HG03066 (cell line): ENCODE data around the gene HDAC7.

Experiments used
- ATAC-seq: cut with Tn5 transposase; IDR thresholded peaks from one replicate; pipeline ENCODE4 v1.9.1; 2021; ENCODE audit warnings: low read depth; ENCODE audit not compliant: unreplicated experiment

HDAC7 gene

DNA sequence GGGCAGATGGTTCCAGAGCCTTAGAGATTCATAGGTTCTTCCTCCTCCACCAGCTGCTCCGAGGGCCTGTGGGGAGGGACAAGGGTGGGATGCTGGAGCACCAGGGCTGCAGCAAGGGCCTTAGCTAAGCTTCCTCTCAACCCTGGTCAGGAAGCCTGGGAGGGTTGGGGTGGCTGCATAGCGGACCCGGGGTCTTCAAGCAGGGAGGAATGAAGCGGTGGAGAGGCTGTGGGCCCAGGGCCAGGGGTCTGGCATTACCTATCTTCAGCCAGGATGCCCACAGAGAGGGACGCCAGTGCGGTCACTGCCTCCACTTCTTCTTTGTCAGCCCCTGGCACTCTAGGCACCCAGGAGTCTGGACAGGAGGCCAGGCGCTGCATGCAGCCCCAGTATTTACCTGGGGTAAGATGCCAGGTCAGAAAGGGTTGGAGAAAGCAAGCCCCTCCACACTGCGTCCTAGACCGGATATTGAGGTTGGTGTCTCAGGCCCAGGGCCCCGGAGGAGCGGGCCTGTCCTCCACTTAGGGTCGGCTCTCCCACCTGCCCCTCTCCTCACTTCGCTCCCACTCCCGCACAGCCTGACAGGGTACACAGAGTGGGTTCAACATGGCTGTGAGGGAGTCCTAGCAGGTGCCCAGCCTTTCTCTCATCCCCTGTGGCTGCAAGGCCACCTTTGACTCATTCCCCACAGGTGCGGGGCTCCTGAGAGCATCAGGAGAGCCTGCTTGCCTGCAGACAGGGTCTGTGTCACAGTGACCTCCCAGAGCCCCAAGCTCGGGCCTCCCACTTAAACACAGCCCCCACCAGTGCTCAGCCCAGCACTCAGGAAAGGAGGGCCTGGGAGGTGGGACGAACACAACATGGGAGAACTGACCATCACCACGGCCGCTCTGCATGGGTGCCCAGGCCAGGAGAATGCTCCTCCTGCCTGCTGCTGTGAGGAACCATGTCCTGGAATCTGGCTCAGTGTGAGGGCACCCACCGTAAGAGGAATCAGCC lies 35.6 kb downstream of the HDAC7 start:
- ATAC-seq, result no peak

DNA sequence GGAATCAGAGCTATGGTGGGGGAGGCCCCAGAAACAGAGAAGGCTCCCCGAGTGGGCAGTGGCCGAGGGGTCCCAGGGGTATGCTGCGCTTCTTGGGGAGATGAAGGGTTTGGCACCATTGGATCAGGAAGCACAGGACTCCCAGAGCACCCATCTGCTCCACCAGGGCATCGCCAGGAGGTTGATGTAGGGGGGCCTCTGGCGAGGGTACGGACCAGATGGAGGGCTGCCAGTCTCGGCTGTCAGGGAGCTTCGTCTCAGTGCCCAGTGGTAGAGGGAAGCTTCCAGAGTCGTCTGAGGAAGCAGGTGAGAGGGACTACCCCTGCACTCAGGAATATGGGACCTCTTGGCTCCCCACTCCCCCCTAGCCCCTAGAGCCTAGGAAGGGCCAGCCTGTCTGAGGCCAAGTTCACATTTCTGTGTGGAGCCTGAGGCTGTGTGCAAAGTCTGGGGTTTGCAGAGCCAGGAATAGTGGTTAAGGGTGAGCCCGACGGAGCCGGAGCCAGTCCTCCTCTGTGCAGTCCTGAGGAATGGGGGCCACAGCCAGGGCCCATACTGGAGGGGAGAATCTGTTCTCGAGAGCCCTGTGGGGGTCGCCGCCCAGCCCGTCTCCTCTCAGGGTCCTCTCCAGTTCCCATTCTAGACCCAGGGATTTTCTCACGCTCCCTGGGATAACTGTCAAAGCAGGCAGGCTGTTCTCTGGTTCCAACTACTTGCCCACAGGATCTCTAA lies 36.5 kb downstream of the HDAC7 start:
- ATAC-seq, result no peak

DNA sequence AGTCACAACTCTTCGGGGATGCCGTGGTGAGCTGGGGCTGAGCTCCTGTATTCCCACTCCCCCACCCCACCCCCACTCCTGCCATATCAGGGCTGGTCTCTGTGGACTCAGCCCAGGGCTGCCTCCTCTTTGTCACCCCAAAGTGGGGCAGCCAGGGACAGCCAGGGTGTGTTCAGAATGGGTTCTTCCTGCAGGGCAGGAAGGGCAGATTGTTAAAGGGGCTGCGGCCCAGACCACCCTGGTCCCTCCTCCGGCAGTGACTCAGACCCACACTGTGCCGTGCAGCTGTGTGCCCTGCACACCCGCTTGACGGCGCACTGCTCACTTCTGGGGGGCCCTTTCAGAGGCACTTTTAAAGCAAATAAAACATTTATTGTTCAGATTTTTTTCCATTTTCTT lies 37.3 kb downstream of the HDAC7 start:
- no peak for ATAC-seq

DNA sequence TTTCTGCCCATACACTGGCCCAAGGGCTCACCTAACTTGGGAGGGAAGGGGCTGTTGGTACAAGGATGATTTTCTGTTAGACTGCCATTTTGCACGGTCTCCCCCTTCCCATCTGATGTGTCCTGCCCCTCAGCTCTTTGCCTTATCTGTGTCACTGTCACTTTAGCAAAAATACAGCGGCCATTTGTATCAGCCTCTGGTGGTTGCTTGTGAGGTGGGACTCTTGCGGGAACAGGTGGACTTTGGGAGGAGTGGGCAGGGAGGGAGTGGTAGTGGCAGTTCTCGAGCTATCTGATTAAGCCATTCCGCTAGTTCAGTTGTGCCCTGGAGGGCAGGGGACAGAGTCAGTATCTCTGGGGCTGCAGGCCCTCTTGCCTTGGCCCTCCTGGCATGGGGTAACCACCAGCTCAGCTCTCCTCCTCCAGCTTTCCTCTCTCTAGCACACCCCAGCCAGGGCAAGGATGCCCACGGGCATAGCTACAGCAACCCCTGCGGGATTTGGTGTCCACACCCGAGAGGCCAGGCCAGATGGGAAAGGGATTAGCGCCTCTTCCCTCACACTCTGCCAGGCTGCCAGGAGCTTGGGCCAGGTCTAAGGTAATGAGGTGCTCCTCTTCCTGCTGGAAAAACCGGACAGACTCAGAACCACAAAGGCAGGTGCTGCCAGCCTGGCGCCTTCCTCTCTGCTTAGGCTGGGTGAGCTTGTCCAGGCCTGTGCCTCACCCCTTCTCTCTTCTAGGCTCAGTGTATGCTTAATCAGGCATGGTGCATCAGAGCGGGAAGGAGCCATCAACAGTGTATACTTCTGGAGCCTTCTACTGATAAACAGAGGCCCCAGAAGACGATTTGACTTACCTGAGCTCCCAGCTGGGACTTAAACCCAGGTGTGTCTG lies 38.0 kb downstream of the HDAC7 start:
- no peak for ATAC-seq

DNA sequence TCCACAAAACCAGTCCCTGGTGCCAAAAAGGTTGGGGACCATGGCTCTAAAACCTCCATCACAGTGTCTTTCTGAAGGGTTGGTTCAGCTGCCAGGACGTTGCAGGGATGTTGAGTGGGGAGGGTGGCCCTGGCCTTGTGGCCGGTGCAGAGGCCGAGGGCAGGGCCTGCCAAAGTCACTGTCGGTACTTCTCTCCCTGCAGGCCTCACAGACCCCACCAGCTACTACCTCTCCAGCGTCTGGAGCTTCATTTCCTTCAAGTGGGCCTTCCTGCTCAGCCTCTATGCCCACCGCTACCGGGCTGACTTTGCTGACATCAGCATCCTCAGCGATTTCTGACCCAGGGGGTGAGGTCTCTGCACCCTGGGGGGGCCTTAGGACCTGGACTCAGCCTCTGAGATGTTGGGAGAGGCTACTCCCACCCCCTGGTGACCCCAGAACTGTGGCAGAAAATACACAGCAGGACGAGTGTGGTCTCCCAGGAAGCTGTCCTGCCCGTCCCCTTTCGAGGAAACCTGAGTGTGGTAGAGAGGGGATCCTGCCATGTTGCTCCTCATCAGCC lies 39.7 kb downstream of the HDAC7 start:
- ATAC-seq, result no peak

DNA sequence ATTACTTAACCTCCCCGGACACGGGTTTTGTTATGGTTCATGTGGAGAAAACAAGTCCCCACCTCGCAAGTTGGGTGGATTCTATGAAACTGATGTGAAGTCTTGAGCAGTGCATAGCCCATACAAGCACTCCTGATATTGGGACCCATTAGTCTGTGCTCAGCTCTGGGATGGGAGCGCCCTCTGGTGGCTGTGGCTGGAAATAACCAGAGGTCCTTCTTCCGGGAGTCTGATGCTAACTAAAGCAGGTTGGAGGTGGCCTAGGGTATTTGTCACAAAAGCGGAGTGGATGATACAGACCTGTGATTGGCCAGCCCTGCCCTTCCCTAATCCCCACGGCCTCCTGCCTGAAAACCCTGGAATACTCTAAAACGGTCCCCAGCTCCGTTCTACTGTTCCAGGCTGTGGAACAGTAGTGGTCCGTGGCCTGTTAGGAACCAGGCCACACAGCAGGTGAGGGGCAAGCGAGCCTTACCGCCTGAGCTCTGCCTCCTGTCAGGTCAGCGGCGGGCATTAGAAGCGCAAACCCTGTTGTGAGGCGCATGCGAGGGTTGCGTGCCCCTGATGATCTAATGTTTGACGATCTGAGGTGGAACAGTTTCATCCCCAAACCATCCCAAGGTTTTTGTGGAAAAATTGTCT lies 40.3 kb downstream of the HDAC7 start:
- peak; percentile 84 for ATAC-seq

DNA sequence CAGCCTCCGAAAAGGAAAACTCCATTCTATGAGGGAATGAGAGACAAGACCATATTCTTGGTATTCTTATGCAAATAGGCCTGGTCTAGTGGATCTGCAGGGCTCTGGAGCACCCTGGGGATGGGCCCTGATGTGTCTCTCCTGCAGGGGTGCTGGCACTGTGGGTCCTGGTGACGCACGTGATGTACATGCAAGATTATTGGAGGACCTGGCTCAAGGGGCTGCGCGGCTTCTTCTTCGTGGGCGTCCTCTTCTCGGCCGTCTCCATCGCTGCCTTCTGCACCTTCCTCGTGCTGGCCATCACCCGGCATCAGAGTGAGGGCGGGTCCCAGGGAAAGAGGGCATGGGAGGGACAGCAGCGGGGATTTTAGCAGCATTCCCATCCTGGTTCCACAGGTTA lies 40.8 kb downstream of the HDAC7 start:
- no peak for ATAC-seq

DNA sequence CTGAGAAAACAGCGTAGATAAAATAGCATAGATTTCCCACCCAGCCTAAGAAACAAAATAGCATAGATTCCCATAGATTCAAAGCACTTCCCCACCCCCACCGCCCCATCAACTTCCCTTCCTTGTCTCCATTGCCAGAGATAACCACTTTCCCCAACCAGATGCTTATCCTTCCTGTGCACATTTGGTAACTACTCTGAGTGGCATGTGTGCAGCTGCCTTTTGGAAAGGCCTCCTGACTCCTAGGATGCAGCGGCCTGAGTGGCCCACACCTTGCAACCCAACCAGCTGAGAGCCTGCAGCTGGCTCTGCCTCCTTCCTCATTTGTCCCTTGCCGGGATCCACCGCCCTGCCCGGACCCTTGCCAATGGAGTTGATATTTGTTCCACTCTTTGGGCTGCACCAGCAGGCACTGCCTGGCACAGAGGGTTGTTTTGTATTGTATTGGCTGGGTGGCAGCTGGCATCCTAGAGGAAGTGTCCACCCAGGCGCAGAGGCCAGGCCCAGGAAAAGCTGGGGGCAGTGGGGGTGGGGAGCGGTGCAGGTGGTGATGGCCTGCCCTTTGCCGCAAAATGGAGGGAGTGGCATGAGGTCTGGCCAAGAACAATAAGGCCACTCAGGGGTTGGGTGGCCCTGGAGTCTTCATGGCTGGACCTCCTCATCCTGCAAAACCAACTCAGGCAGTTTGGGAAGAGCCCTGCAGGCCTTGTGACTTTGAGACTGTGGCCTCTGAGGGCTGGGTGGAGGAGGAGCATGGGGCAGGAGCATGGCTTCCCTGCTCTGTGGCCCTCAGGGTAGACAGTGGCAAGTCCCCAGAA lies 41.8 kb downstream of the HDAC7 start:
- no peak for ATAC-seq

DNA sequence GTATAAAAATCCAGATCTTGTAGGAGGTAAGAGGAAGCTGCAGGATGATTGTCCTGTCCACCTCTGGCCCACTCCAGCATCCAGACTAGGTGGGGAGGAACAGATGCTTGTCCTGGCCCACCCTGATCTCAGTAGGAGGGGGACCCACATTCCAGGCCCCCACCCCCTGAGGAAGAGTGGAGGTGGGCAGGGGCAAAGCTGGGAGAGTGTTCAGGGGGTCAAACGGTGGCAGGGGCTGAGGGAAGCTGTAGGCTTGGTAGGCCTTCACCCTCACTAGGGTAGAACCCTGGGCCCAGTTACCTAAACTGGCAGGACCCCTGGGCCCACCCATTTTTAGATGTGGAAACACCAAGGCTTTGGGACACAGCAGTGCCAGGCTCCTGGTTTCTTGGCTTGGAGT lies 42.6 kb downstream of the HDAC7 start:
- ATAC-seq, result no peak

DNA sequence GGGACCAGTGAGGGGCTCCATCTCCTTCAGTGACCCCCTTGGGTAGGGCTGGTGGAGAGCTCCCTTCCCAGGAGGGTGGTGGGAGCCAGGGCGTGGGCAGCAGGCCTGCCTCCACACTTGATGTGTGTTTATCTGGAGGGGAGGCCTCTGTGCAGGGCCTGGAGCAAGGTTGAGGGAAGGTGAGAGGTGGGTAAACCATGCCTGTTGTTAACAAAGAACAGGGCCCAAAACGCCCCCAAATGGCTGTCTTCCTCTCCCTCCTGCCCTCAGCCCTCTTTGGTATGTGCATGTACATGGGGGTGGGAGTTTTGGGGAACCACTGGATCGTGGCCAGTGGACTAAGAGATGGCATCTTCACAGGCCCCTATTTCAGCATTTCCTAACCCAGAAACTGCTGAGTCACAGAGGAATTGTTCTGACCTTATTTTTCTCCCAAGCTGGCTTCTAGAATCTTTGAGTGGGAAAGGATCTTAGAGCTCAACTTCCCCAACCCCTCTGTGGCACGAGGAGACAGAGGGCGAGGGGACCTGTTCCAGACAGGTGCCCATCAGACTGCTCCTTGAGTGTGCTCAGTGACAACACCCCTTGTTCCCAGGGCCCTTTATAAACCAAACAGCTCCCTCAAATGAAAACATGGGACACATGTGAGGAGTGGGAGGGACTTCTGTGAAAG lies 43.1 kb downstream of the HDAC7 start:
- no peak for ATAC-seq

DNA sequence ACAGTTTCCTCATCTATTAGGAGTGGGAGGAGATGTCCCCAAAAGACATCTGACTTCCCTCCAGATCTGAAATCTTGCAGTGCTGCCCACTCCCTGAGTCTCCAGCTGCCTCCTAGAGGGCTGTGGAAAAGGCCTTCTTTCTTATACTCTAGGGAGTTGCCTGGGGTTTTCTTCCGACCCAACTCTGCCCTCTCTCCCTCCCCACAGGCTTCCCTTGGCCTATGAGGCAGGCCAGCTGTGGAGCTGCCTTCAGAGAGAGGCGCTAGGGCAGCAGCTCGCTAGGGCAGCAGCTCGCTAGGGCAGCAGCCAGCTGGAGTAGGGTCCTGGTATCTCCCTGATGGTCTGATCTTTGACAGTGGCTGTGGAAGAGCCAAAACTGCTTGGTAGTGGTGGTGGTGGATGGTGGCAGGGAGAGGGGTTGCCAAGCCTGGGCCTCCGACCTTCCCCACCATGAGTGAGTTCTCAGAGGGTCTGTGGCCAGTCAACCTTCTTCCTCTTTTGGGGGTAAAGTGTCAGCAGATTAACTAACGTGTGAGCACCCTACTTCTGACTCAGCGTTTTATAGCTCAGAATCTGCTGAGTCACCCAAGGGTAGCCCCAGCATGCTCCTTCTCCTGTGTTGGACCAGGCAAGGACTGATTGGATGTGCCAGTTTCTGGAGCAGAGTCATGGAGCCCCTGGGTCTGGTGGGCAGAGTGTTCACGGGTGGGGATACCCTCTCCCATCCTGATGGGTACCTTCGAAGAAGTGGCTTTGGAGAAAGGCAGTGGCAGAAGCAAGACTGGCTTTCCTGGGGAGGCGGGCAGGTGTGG lies 44.4 kb downstream of the HDAC7 start:
- no peak for ATAC-seq

DNA sequence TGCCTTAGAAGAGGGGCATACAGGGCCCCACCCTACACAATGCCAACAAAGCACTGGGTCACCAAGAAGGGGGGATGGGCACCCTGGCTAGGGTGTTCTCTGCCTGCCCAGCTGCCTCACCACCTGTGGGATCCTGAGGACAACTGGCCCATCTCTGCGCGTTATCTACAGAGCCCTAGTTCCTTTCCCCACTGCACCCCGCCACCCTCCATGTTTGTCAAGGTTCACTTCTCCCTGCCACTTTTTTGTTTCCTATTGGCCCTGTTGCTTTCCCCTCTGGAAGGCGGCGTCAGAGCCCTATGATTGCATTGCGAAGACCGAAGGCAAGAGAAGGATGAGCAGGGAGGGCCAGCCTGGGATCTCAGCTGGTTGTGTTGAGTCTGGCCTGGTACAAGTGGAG lies 45.0 kb downstream of the HDAC7 start:
- ATAC-seq, result no peak

DNA sequence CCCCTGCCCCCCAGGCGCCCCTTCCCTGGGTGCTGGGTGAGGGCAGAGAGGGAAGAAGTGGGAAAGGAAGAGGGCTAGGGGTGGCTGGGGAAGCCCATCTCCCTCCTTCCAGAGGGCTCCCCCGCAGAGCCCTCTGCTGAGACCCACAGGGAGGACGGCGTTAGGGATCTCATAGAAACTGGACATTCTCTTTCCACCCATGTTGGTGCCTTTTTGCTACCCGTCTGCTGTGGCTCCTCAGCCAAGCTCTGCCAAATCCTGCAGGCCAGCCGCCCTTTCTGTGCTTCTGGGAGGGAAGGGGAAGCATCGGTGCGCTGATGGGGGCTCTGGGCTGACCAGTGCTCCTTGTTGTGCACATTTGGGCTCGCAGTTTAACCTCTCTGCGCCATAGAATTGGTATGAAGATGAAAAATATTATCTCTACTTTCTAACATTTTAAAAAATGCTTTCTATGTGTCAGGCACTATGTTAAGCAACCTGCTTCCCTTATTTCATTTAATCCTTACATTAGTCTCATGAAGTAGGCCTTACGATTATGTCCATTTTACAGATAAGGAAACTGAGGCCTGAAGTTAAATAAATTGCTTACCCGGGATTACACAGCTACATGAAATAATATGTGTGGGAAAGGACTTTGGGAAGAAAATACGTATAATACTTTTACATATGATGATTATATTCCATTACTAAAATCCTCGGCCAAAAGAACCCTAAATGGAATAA lies 45.7 kb downstream of the HDAC7 start:
- no peak for ATAC-seq

DNA sequence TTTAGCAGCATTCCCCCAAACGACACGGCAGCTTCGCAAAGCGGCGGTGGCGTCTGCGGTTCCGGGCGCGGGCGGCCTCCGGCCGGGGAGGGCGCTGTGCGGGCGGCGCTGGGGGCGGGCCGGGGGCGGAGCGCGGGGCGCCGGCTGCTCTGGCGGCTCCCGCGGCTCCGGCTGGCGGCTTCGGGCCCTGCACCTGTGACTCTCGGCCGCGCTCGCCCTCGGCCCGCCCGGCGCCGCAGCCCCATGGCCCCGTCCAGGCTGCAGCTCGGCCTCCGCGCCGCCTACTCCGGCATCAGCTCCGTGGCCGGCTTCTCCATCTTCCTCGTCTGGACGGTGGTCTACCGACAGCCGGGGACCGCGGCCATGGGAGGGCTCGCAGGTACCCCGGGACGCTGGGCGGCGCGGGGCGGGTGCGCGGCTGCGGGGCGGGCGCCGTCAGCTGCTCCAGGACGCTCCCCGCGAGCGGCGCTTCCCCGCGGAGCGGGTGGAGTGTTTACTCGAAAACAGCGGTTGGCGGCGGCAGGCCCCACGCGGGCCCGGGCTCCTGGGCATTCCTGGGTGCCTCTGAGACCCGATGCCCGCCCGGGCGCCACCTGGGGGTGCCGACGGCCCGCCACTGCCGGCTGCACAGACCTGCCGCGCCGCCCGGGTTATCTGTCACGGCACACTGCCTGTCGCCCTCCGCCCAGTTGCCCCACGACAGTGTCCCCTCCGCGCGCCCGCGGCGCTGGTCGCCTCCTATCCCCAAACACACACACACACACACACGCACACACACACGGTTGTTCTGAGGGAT lies 46.4 kb downstream of the HDAC7 start, which contains the start of gene SLC48A1:
SLC48A1 (plus strand) TSS at position 177 of the 796 bp plus-strand sequence; CDS start at position 244, 67 bp downstream.
- peak; percentile 81 for ATAC-seq

DNA sequence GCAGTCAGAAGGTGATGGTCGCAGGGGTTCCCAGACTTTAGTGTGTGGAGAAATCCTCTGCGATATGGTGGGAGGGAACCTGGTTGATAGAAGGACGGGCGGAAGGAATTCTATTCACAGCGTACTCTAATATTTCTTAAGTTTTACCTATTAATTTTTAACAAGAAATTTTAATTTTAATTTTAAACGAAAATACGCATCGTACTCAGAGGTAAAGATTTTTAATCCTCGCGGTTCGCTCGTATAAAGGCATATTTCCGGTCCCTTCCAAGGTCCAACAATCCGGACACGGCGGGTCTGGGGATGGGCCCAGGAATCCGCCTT lies 47.0 kb downstream of the HDAC7 start:
- ATAC-seq, result no peak

DNA sequence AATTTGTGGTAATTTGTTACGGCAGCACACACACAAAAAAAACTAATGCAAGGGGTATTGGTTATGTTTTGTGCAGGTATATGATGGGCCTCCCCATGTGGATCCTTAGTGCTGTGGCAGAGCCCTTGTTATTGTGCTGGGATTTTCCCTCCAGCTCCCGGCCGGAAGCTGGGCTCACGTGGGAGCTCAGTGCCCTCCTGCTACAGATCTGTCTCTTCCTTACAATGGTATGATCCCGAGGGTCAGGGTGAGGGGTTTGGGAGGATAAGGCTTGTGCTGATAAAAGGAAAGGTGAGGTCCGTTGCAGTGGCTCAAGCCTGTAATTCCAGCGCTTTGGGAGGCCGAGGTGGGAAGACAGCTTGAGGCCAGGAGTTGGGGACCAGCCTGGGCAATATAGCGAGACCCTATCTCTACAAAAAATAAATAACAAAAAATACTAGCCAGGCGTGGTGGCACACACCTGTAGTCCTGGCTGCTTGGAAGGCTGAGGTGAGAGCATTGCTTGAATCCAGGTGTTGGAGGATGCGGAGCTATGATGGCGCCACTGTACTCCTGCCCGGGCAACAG lies 47.5 kb downstream of the HDAC7 start:
- no peak for ATAC-seq
